DMS153 treated with DMSO at 0.1 percent for 48 hours (cell line): ENCODE data around the gene TSPAN9.

ENCODE experiments used
- DNase-seq: peaks from one replicate; lab custom pipeline; 2025; ENCODE audit not compliant: unreplicated experiment; lab: John Stamatoyannopoulos, UW

Gene TSPAN9

GRCh38 chr12:3184485-3184884, 107.3 kb downstream of the TSPAN9 start:
- DNase-seq, result no peak

- DNase-seq, result no peak
Measured at GRCh38 chr12:3185260-3185870, 108.2 kb downstream of the TSPAN9 start.

GRCh38 chr12:3186546-3187215, 109.5 kb downstream of the TSPAN9 start:
- DNase-seq, result no peak

- DNase-seq, result no peak
Measured at GRCh38 chr12:3187846-3188770, 110.9 kb downstream of the TSPAN9 start.

- no peak for DNase-seq
Measured at GRCh38 chr12:3189282-3189681, 112.1 kb downstream of the TSPAN9 start.

- no peak for DNase-seq
Measured at GRCh38 chr12:3190101-3190500, 112.9 kb downstream of the TSPAN9 start.

- no peak for DNase-seq
Measured at GRCh38 chr12:3191450-3191849, 114.3 kb downstream of the TSPAN9 start.

- DNase-seq, result no peak
Measured at GRCh38 chr12:3192221-3192620, 115.0 kb downstream of the TSPAN9 start.

- DNase-seq, result no peak
Measured at GRCh38 chr12:3193131-3193530, 116.0 kb downstream of the TSPAN9 start.

GRCh38 chr12:3193755-3194154, 116.6 kb downstream of the TSPAN9 start:
- DNase-seq, result no peak

- no peak for DNase-seq
Measured at GRCh38 chr12:3195337-3195736, 118.2 kb downstream of the TSPAN9 start.

GRCh38 chr12:3195859-3196483, 118.8 kb downstream of the TSPAN9 start:
- DNase-seq, result no peak

GRCh38 chr12:3196488-3196887, 119.3 kb downstream of the TSPAN9 start:
- no peak for DNase-seq

GRCh38 chr12:3197131-3197818, 120.1 kb downstream of the TSPAN9 start:
- DNase-seq, result no peak

- DNase-seq, result no peak
Measured at GRCh38 chr12:3199551-3200031, 122.4 kb downstream of the TSPAN9 start.

- no peak for DNase-seq
Measured at GRCh38 chr12:3200032-3200617, 122.9 kb downstream of the TSPAN9 start.

- no peak for DNase-seq
Measured at GRCh38 chr12:3200814-3201233, 123.6 kb downstream of the TSPAN9 start.

- no peak for DNase-seq
Measured at GRCh38 chr12:3201339-3202051, 124.3 kb downstream of the TSPAN9 start.

GRCh38 chr12:3202096-3202495, 124.9 kb downstream of the TSPAN9 start:
- no peak for DNase-seq
